ENCODE data around the gene GPALPP1.
"Not testable (repeated sequence)": the region's sequence is repeated elsewhere in the genome, so short reads cannot be mapped to it uniquely, and the experiment has no call there.

Gene GPALPP1

GRCh38 chr13:45007225-45007624 is 17.9 kb downstream of the GPALPP1 start:
- no peak for DNase-seq

GRCh38 chr13:45007823-45008222 is 18.5 kb downstream of the GPALPP1 start:
- DNase-seq = no peak

GRCh38 chr13:45011198-45011597 is 21.9 kb downstream of the GPALPP1 start:
- DNase-seq = no peak

GRCh38 chr13:45015300-45015699 is 26.0 kb downstream of the GPALPP1 start:
- no peak for DNase-seq

- DNase-seq = no peak
Measured at GRCh38 chr13:45016792-45017425, 27.6 kb downstream of the GPALPP1 start.

- not testable (repeated sequence) for DNase-seq
Measured at GRCh38 chr13:45019981-45020380, 30.6 kb downstream of the GPALPP1 start.

- DNase-seq = no peak
Measured at GRCh38 chr13:45021250-45021649, 31.9 kb downstream of the GPALPP1 start.

GRCh38 chr13:45024847-45025246 is 35.5 kb downstream of the GPALPP1 start:
- no peak for DNase-seq

- no peak for DNase-seq
Measured at GRCh38 chr13:45034342-45034741, 45.0 kb downstream of the GPALPP1 start.

- DNase-seq = no peak
Measured at GRCh38 chr13:45036206-45036605, 46.9 kb downstream of the GPALPP1 start.

GRCh38 chr13:45040173-45040572 is 50.8 kb downstream of the GPALPP1 start:
- DNase-seq = no peak

- DNase-seq = no peak
Measured at GRCh38 chr13:45040622-45041021, 51.3 kb downstream of the GPALPP1 start.

- DNase-seq = no peak
Measured at GRCh38 chr13:45042539-45042938, 53.2 kb downstream of the GPALPP1 start.

- DNase-seq = no peak
Measured at GRCh38 chr13:45046445-45046844, 57.1 kb downstream of the GPALPP1 start.

GRCh38 chr13:45047394-45048310 is 58.3 kb downstream of the GPALPP1 start:
- DNase-seq = peak; percentile 91

GRCh38 chr13:45048890-45049407 is 59.6 kb downstream of the GPALPP1 start:
- no peak for DNase-seq

- DNase-seq = no peak
Measured at GRCh38 chr13:45049478-45049877, 60.1 kb downstream of the GPALPP1 start.

GRCh38 chr13:45051315-45051714 is 62.0 kb downstream of the GPALPP1 start:
- peak; percentile 23 for DNase-seq

- peak; percentile 21 for DNase-seq
Measured at GRCh38 chr13:45055198-45055901, 66.0 kb downstream of the GPALPP1 start.

- DNase-seq = no peak
Measured at GRCh38 chr13:45055902-45056648, 66.7 kb downstream of the GPALPP1 start.

- DNase-seq = no peak
Measured at GRCh38 chr13:45060062-45060461, 70.7 kb downstream of the GPALPP1 start.

GRCh38 chr13:45063261-45063860 is 74.0 kb downstream of the GPALPP1 start:
- no peak for DNase-seq

Measured in OCI-M1 (cell line).